GM12873 (cell line): Measurements from ENCODE around the gene RNF224.

Source experiments
- TF ChIP-seq, protein P1 (sequence below): IDR thresholded peaks from 2 replicates; pipeline ENCODE4 v1.5.1; 2012; ENCODE audit warnings: low read depth, mild to moderate bottlenecking, moderate library complexity, low read length, control low read depth; ENCODE audit not compliant: insufficient read depth; ENCODE audit errors: missing control alignments

The RNF224 gene

DNA sequence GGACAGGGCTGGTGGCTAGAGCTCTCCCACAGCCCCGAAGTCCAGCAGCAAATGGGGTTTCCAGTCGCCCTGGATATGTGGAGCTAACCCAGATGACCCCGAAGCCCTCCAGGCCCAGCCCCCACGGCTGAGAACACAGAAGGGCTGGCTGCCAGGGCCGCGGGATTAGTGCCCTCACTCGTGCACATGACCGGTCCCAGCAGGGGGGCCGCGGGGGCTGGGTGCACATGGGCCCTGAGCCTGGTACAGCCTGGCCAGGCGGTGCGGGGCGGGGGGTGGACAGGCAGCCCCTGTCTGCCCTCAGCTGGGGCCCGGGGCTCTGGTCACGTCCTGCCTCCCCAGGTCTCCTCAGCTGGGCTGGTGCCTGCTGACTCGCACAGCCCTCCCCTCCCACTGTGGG, 32.9 kb upstream of the RNF224 start:
- TF ChIP-seq, protein P1, sequence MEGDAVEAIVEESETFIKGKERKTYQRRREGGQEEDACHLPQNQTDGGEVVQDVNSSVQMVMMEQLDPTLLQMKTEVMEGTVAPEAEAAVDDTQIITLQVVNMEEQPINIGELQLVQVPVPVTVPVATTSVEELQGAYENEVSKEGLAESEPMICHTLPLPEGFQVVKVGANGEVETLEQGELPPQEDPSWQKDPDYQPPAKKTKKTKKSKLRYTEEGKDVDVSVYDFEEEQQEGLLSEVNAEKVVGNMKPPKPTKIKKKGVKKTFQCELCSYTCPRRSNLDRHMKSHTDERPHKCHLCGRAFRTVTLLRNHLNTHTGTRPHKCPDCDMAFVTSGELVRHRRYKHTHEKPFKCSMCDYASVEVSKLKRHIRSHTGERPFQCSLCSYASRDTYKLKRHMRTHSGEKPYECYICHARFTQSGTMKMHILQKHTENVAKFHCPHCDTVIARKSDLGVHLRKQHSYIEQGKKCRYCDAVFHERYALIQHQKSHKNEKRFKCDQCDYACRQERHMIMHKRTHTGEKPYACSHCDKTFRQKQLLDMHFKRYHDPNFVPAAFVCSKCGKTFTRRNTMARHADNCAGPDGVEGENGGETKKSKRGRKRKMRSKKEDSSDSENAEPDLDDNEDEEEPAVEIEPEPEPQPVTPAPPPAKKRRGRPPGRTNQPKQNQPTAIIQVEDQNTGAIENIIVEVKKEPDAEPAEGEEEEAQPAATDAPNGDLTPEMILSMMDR: no peak

DNA sequence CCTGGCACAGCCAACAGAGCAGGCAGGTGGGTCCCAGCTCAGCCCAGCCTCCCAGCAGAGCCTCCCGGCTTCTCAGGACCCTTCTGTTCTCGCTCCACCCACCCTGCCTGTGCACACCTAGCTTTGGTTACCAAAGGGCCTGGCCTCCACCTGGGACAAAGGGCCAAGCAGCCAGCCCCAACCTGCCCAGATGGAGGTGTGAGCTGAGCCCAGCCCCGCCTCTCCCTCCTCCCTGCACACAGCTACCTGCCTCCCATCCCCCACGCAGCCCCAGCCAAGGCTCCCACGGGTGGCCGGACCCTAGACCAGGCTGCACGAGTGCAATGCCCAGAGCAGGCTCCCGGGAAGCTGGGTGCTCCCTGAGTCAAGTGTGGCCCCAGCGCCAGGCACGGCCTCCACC, 32.4 kb upstream of the RNF224 start:
- TF ChIP-seq, protein P1: no peak

DNA sequence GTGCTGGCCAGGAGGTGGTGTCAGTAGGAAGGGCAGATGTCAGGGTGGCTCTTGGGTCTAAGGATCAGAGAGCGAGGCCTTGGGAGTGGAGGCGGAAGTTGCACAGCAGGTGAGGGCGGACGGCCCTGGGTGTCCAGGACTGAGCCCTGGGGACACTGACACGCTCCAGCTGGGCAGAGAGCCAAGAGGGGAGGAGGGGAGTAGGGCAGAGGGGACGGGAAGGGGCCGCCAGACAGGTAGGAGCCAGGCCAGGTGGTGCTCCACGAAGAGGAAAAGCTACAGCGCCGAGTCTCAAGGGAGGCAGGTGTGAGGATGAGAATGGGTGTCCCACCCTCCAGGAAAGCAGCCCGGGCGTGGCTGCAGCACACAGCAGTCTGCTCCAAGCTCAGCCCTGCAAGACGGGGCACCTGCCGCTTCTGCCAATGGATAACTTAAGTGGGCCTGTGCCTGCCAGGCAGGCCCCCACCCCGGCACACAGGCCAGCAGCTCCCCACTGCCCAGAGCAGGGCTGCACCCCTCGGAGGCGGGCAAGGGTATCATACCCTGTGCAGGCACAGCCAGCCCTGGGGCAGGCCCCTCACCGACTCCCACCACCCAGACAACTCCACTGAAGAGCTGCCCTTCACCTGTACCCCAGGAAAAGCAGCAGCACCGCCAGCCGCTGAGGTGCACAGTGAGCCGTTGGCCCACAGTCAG, 31.6 kb upstream of the RNF224 start:
- TF ChIP-seq, protein P1: no peak

DNA sequence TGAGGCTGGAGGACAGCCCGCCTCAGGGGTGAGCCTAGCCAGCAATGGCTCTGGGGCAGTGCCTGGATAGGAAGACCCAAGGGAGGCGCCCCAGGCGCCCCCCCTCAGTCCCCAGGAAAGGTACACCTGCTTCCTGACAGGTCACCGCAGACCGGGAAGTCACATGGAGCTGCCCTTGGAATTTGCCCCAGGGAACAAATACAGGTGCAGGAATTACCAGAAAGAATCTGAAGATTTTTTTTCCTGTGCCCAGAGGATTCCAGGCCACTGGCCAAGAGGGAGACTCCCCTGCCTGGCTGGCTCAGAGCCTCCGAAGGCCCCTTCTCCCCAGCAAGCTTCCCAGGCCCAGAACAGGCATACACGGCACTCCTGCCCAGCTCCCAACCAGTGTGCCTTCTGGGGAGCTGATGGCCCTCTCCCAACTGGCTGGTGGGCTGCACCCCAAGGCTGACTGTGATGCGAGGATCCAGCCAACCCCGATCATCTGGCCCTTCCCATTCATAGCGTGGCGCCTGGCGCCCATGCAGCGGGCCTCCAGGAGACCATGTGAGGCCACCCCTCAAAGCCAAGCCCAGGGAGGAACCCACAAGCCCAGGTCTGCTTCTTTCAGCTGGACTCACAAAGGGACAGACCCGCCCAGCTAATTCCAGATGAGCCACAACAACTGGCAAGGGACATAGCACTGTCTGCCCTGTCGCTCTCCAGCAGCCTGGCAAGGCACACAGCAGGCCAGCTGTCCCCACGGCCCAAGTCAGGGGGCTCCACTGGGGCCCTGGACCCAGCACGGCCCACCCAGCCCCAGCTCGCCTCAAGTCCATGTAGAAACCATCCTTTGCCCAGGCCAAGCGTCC, 29.0 kb upstream of the RNF224 start:
- TF ChIP-seq, protein P1: no peak

DNA sequence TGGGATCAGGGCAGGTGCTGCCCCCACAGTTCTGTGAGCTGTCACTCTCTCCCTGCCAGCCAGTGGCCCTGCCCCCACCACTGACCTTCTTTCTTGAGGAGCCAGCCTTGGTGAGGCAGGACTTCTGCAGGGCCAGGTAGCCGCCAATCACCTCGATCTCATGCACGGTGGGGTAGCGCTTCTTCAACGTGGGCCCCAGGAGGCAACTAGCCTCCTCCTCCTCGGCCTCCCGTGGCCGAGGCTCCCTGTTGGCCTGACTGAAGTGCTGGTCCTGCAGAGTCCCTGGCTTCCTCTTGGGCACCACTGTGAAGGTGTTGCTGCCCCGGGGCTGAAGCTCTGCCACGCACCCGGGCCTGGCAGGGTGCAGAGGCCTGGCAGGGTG, 28.4 kb upstream of the RNF224 start:
- TF ChIP-seq, protein P1: no peak

DNA sequence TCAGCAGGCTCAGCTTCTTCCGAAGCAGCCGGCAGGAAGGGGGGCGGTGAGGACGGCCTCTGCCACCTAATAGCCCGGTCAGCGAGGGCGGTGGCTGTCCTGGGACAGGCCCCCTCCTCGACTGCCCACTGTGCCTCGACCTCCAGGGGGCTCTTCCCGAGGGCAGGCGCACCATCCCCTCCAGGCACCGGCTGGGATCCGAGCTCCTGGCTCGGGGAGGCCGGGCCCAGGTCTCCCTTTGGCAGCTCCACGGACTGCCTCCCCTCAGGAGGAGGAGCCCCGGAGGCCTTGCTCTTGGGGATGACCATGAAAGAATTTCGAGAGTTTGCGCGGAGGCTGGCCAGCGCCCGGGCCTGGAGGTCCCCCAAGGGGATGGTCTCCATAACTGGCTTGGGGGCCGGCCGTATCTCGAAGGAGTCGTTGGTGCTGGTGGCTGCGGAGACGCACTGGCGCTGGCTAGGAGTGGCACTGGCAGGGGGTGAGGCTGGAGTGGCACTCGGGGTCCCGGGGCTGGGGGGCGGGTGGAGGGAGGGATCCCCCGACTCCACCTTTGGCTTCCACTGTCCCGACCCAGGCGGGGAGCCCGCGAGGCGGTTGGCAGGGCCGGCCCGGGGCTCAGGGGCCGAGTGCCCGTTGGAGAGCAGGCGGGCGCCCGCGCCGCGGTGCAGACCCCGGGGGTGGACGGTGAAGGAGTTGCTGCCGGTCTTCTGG, 27.7 kb upstream of the RNF224 start:
- TF ChIP-seq, protein P1: no peak
